Body of pancreas (tissue), 4 donors: ENCODE measurements around the gene CNTNAP2. TPM values are rescaled to one million over a fixed set of nuclear protein-coding genes. Genes with fewer than 3 reads are reported as not detected.
A peak's percentile ranks its signal among the peaks of the same experiment; 100 is the strongest.

Experiments used
- ATAC-seq: fragments of 150-250 bp; one replicate; pipeline ENCODE4 v1.9.1; 2016
- DNase-seq, 4 donors: peaks; one replicate each; pipeline ENCODE4 v3.0.0-alpha.2; 2019
- H3K27ac ChIP-seq, 4 donors: fragments of 200-600 bp; sonication (generic); 1 replicate in 3 of 4; 2 replicates in 1 of 4; pipeline versions ENCODE4 v1.5.1 to v1.6.1; 2016 to 2019; ENCODE audit warnings: mild to moderate bottlenecking in 1 of 4, mixed read lengths in 1 of 4, moderate library complexity in 1 of 4
- H3K27me3 ChIP-seq, 2 donors: fragments of 200-600 bp; sonication (generic); one replicate each; pipeline ENCODE4 v1.6.0; 2016; ENCODE audit warnings: mild to moderate bottlenecking in 1 of 2
- H3K36me3 ChIP-seq, 2 donors: fragments of 200-600 bp; sonication (generic); replicated peaks in 1 of 2; 2 replicates each; pipeline ENCODE4 v1.5.1; 2016; ENCODE audit warnings: low read depth in 2 of 2; ENCODE audit not compliant: insufficient read depth in 1 of 2
- H3K4me1 ChIP-seq: fragments of 200-600 bp; sonication (generic); one replicate; pipeline ENCODE4 v1.6.0; 2016
- H3K4me3 ChIP-seq, 2 donors: fragments of 200-600 bp; sonication (generic); 1 replicate in 1 of 2; 2 replicates in 1 of 2; pipeline ENCODE4 v1.5.1; 2016 to 2019
- H3K9me3 ChIP-seq, 3 donors: fragments of 200-600 bp; sonication (generic); 1 replicate in 2 of 3; 2 replicates in 1 of 3; pipeline ENCODE4 v1.5.1; 2016
- CTCF ChIP-seq, 7 experiments: fragments of 450-650 bp in 4 of 7; fragments of 200-600 bp in 3 of 7; sonication (generic) in 3 of 7; IDR thresholded peaks; one replicate each; pipeline ENCODE4 v1.5.1; 2016 to 2019; ENCODE audit warnings: antibody characterized with exemption in 7 of 7
- POLR2A ChIP-seq, 3 donors: fragments of 450-650 bp; IDR thresholded peaks; one replicate each; pipeline ENCODE4 v1.6.1; 2016; ENCODE audit warnings: antibody characterized with exemption in 3 of 3, mild to moderate bottlenecking in 2 of 3
- WGBS, 2 donors: methylation state at CpG; one replicate each; pipeline ENCODE4 v1.1.5; 2017; 5-methylcytosine and 5-hydroxymethylcytosine counted together
- intact Hi-C: fragments of 100-400 bp; cut with DNase I; formaldehyde crosslinking; loops from one replicate; pipeline ENCODE4 v1.15.1; 2023
- total RNA-seq, 2 donors: library from RNA; depleted of rRNA; stranded (reverse); fragments of >200 nt; gene quantifications; one replicate each; pipeline ENCODE4 v1.1.0, GENCODE V29; 2016

Gene CNTNAP2
- total RNA-seq, 2 donors from 2014 or later: 1.0 TPM; not detected in 1

- Histone ChIP-seq H3K27ac (no peak overlapping the region), H3K36me3 (no peaks in the 10 kb centered on the region), H3K27me3 (no peaks in the 10 kb centered on the region), H3K4me1 (no peaks in the 10 kb centered on the region), H3K4me3 (no peak overlapping the region), H3K9me3 (no peaks in the 10 kb centered on the region)
- DNase-seq (no peak), ATAC-seq (no peak)
- TF ChIP-seq POLR2A (IDR thresholded peaks at IDR 0.05) (no peak), CTCF (IDR thresholded peaks at IDR 0.05) (no peak)
- 95 to 97% methylated on average over 1 of the region's 1 CpG for WGBS, 2 donors
- intact Hi-C loops: no loop called here
Measured at GRCh38 chr7:148127374-148127773, 2010.8 kb downstream of the CNTNAP2 start.

GRCh38 chr7:148129023-148129422 lies 2012.4 kb downstream of the CNTNAP2 start:
- Histone ChIP-seq H3K9me3 (no peaks in the 10 kb centered on the region), H3K36me3 (no peaks in the 10 kb centered on the region), H3K4me3 (no peak overlapping the region), H3K4me1 (no peaks in the 10 kb centered on the region), H3K27me3 (no peaks in the 10 kb centered on the region), H3K27ac (no peak overlapping the region)
- DNase-seq (no peak), ATAC-seq (no peak)
- intact Hi-C loops: no loop called here
- 86% methylated on average over 6 of the region's 6 CpGs for WGBS, 2 donors
- no peak for TF ChIP-seq POLR2A (IDR thresholded peaks at IDR 0.05)
- TF ChIP-seq CTCF (IDR thresholded peaks at IDR 0.05): no peak

- TF ChIP-seq POLR2A (IDR thresholded peaks at IDR 0.05): no peak
- TF ChIP-seq CTCF (IDR thresholded peaks at IDR 0.05): no peak
- Histone ChIP-seq H3K36me3 (no peaks in the 10 kb centered on the region), H3K27me3 (no peaks in the 10 kb centered on the region), H3K9me3 (no peaks in the 10 kb centered on the region), H3K4me3 (no peak overlapping the region), H3K27ac (no peak overlapping the region), H3K4me1 (no peaks in the 10 kb centered on the region)
- ATAC-seq (no peak), DNase-seq (no peak)
- intact Hi-C loops: no loop called here
- WGBS, 2 donors: 33 to 59% methylated on average over 2 of the region's 2 CpGs
Measured at GRCh38 chr7:148135116-148135515, 2018.5 kb downstream of the CNTNAP2 start.

- H3K4me3 ChIP-seq: no peak overlapping the region
- ATAC-seq: no peak
- no peaks in the 10 kb centered on the region for H3K36me3 ChIP-seq
- WGBS, 2 donors: 80 to 89% methylated on average over 3 of the region's 3 CpGs
- H3K4me1 ChIP-seq: no peaks in the 10 kb centered on the region
- intact Hi-C loops: no loop called here
- no peak for TF ChIP-seq CTCF (IDR thresholded peaks at IDR 0.05)
- no peak for TF ChIP-seq POLR2A (IDR thresholded peaks at IDR 0.05)
- no peaks in the 10 kb centered on the region for H3K27me3 ChIP-seq
- no peak overlapping the region for H3K27ac ChIP-seq
- DNase-seq: no peak
- no peaks in the 10 kb centered on the region for H3K9me3 ChIP-seq
Measured at GRCh38 chr7:148135997-148136396, 2019.4 kb downstream of the CNTNAP2 start.

GRCh38 chr7:148142660-148143248 lies 2026.2 kb downstream of the CNTNAP2 start:
- peak; percentile 84 for ATAC-seq
- intact Hi-C loops: no loop called here
- H3K36me3 ChIP-seq: no peaks in the 10 kb centered on the region
- H3K4me1 ChIP-seq: peaks cover 10% of the 10 kb centered on the region
- no peaks in the 10 kb centered on the region for H3K27me3 ChIP-seq
- 31 to 37% methylated on average over 4 of the region's 4 CpGs for WGBS, 2 donors
- H3K9me3 ChIP-seq: no peaks in the 10 kb centered on the region
- H3K4me3 ChIP-seq: no peak overlapping the region
- DNase-seq: peak; percentile 53 to 73 (median 61)
- TF ChIP-seq POLR2A (IDR thresholded peaks at IDR 0.05): no peak
- TF ChIP-seq CTCF (IDR thresholded peaks at IDR 0.05): peak; percentile 27 to 72 (median 61)
- H3K27ac ChIP-seq: no peak overlapping the region
